OCI-LY1 (cell line): Measurements from ENCODE around the gene PROZ.

ENCODE experiments used
- CTCF ChIP-seq: fragments of 200-600 bp; sonication (generic), shearing (Covaris generic); IDR thresholded peaks from 2 replicates; pipeline ENCODE4 v1.5.1; 2017; ENCODE audit warnings: mild to moderate bottlenecking, antibody characterized with exemption, low read length, moderate library complexity, mixed read lengths
- EZH2 ChIP-seq: fragments of 200-600 bp; sonication (generic), shearing (Covaris generic); IDR thresholded peaks from 2 replicates; pipeline ENCODE4 v1.8.0; 2017; ENCODE audit warnings: borderline replicate concordance, mixed run types, mild to moderate bottlenecking, antibody characterized with exemption, low read length, moderate library complexity, mixed read lengths

- no peak for TF ChIP-seq CTCF
- TF ChIP-seq EZH2: no peak
Observed at GRCh38 chr13:113176280-113176679, 17.8 kb downstream of the PROZ start.
